Vagina (tissue), 2 donors: ENCODE data around the gene ZNF316.

Source experiments
- CTCF ChIP-seq, 3 experiments: fragments of 450-650 bp in 2 of 3; fragments of 200-600 bp in 1 of 3; sonication (generic) in 1 of 3; IDR thresholded peaks; one replicate each; pipeline ENCODE4 v1.5.1; 2017 to 2019; ENCODE audit warnings: antibody characterized with exemption in 3 of 3, mild to moderate bottlenecking in 2 of 3, moderate library complexity in 2 of 3
- POLR2AphosphoS5 ChIP-seq, 2 donors: sonication (generic); formaldehyde crosslinking; IDR thresholded peaks; one replicate each; pipeline ENCODE4 v1.9.0; 2017; ENCODE audit warnings: antibody characterized with exemption in 2 of 2, mild to moderate bottlenecking in 2 of 2, low read depth in 1 of 2; ENCODE audit not compliant: insufficient read depth in 1 of 2

DNA sequence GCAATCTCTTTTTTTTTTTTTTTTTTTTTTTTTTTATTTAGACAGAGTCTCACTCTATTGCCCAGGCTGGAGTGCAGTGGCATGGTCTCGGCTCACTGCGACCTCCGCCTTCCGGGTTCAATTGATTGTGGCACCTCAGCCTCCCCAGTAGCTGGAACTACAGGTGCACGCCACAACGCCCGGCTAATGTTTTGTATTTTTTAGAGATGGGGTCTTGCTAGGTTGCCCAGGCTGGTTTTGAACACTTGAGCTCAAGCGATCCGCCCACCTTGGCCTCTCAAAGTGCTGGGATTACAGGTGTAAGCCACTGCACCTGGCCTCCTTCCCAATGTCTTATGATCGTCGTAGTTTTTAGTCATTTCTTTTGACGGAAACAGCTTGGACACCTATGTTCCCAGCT, 28.3 kb upstream of the ZNF316 start:
- no peak for TF ChIP-seq POLR2AphosphoS5 (IDR thresholded peaks at IDR 0.05; ENCODE audit: insufficient read depth in 1 of 2, low read depth in 1 of 2)
- TF ChIP-seq CTCF (IDR thresholded peaks at IDR 0.05) = no peak
